Vagina (tissue), 2 donors: ENCODE measurements around the gene IQGAP2.

Experiments
- CTCF ChIP-seq, 3 experiments: fragments of 450-650 bp in 2 of 3; fragments of 200-600 bp in 1 of 3; sonication (generic) in 1 of 3; IDR thresholded peaks; one replicate each; pipeline ENCODE4 v1.5.1; 2017 to 2019; ENCODE audit warnings: antibody characterized with exemption in 3 of 3, mild to moderate bottlenecking in 2 of 3, moderate library complexity in 2 of 3
- POLR2A ChIP-seq, 2 donors: fragments of 450-650 bp; IDR thresholded peaks; one replicate each; pipeline ENCODE4 v1.6.1; 2017; ENCODE audit warnings: antibody characterized with exemption in 2 of 2, mild to moderate bottlenecking in 2 of 2, moderate library complexity in 2 of 2

GRCh38 chr5:76696251-76696650 lies 293.2 kb downstream of the IQGAP2 start:
- no peak for TF ChIP-seq CTCF (IDR thresholded peaks at IDR 0.05)
- TF ChIP-seq POLR2A (IDR thresholded peaks at IDR 0.05): no peak
